ENCODE data around the gene SMC4. TPM values are rescaled to one million over a fixed set of nuclear protein-coding genes. Genes with fewer than 3 reads are reported as not detected.

Gene SMC4
- total and polyA plus RNA-seq, 8 donors: 6.5 to 15.7 (median 10.0) TPM

DNA sequence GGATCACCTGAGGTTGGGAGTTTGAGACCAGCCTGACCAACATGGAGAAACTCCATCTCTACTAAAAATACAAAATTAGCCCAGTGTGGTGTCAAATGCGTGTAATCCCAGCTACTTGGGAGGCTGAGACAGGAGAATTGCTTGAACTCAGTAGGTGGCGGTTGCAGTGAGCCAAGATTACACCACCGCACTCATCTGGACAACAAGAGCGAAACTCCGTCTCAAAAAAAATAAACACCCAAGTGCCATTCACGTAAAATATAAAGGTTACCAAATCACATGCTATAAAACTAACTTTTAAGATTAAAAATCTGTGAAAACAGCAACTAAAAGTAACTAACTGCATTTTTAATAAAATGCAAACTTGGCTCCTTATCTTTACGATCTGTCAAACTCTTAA, 41.2 kb downstream of the SMC4 start:
- intact Hi-C loops (cut with DNase I): no loop called here
- ATAC-seq (no peak), FAIRE-seq (no peak), DNase-seq (no peak)
- TF ChIP-seq, protein P1, sequence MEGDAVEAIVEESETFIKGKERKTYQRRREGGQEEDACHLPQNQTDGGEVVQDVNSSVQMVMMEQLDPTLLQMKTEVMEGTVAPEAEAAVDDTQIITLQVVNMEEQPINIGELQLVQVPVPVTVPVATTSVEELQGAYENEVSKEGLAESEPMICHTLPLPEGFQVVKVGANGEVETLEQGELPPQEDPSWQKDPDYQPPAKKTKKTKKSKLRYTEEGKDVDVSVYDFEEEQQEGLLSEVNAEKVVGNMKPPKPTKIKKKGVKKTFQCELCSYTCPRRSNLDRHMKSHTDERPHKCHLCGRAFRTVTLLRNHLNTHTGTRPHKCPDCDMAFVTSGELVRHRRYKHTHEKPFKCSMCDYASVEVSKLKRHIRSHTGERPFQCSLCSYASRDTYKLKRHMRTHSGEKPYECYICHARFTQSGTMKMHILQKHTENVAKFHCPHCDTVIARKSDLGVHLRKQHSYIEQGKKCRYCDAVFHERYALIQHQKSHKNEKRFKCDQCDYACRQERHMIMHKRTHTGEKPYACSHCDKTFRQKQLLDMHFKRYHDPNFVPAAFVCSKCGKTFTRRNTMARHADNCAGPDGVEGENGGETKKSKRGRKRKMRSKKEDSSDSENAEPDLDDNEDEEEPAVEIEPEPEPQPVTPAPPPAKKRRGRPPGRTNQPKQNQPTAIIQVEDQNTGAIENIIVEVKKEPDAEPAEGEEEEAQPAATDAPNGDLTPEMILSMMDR (IDR thresholded peaks at IDR 0.05): no peak
- Histone ChIP-seq H3K36me3 (no peaks in the 10 kb centered on the region), H3K9me3 (no peaks in the 10 kb centered on the region), H3K27ac (no peak overlapping the region), H3K4me1 (no peaks in the 10 kb centered on the region), H3K27me3 (no peaks in the 10 kb centered on the region), H3K4me3 (no peak overlapping the region)
- WGBS, 2 donors: 98 to 99% methylated on average over 7 of the region's 7 CpGs

DNA sequence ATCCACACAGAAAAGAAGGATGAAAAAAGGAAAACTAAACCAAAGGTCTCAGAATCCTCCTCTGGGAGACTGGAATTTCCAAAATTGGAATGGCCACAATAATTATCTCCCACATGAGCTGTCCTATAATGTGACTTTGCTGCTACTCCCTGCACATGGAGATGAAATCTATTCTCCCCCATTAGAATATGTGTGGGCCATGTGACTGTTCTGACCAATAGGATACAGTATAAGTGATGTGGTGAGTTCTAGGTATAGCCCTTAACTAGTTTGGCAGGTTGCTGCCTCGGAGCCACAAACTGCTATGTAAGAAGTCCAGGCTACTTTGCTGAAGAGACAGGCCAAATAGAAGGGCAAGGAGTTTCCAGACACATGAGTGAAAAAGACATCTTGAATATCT, 45.0 kb downstream of the SMC4 start:
- no peak for ATAC-seq
- H3K4me1 ChIP-seq: peaks cover 0 to 4% (median 0%) of the 10 kb centered on the region in 3 donors
- H3K27ac ChIP-seq: no peak overlapping the region
- TF ChIP-seq, protein P1 (IDR thresholded peaks at IDR 0.05): no peak
- intact Hi-C loops (cut with DNase I): no loop called here
- FAIRE-seq: no peak
- H3K27me3 ChIP-seq: no peaks in the 10 kb centered on the region
- no peak overlapping the region for H3K4me3 ChIP-seq
- 85 to 91% methylated on average over 1 of the region's 1 CpG for WGBS, 2 donors
- H3K36me3 ChIP-seq: no peaks in the 10 kb centered on the region
- DNase-seq: no peak
- no peaks in the 10 kb centered on the region for H3K9me3 ChIP-seq

DNA sequence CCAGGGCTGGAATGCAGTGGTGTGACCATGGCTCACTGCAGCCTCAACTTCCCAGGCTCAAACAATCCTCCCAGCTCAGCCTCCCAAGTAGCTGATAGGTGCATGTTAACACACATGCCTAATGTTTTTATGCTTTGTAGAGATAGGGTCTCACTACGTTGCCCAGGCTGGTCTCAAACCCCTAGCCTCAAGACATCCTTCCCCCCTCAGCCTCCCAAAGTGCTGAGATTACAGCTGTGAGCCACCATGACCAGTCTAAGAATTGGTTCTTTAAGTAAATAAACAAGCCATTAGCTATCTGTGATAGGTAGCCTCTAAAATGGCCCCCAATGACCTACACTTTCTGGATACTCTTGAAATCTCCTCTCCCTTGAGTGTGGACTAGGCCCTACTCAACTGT, 46.4 kb downstream of the SMC4 start:
- H3K27ac ChIP-seq: no peak overlapping the region
- TF ChIP-seq, protein P1 (IDR thresholded peaks at IDR 0.05): no peak
- intact Hi-C loops (cut with DNase I): no loop called here
- FAIRE-seq (no peak), DNase-seq (no peak), ATAC-seq (no peak)
- no peaks in the 10 kb centered on the region for H3K9me3 ChIP-seq
- no peaks in the 10 kb centered on the region for H3K36me3 ChIP-seq
- H3K4me3 ChIP-seq: no peak overlapping the region
- no peaks in the 10 kb centered on the region for H3K27me3 ChIP-seq
- peaks cover 0 to 4% (median 0%) of the 10 kb centered on the region in 3 donors for H3K4me1 ChIP-seq
- WGBS, 2 donors: 100% methylated on average over 1 of the region's 1 CpG

DNA sequence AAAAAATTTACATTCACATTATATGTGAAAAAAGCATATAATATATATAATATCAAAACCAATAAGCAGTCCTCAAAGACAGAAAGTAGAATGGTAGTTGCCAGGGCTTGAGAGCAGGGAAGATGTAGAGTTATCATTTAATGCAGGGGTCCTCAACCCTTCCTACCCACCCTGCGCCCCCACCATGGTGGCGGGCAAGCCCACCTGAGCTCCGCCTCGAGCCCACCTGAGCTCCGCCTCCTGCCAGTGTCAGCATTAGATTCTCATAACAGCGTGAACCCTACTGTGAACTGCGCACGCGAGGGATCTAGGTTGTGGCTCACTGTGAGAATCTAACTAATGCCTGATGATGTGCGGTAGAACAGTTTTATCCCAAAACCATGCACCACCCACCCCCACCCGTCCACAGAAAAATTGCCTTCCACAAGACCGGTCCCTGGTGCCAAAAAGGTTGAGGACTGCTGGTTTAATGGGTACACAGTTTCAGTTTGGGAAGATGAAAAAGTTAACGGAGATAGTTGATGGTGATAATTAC, 47.1 kb downstream of the SMC4 start:
- ATAC-seq (no peak), DNase-seq (no peak), FAIRE-seq (no peak)
- Histone ChIP-seq H3K4me1 (peaks cover 0 to 4% (median 0%) of the 10 kb centered on the region in 3 donors), H3K4me3 (no peak overlapping the region), H3K9me3 (no peaks in the 10 kb centered on the region), H3K36me3 (no peaks in the 10 kb centered on the region), H3K27me3 (no peaks in the 10 kb centered on the region), H3K27ac (no peak overlapping the region)
- TF ChIP-seq, protein P1 (IDR thresholded peaks at IDR 0.05): no peak
- intact Hi-C loops (cut with DNase I): no loop called here
- 94 to 97% methylated on average over 13 of the region's 13 CpGs for WGBS, 2 donors

DNA sequence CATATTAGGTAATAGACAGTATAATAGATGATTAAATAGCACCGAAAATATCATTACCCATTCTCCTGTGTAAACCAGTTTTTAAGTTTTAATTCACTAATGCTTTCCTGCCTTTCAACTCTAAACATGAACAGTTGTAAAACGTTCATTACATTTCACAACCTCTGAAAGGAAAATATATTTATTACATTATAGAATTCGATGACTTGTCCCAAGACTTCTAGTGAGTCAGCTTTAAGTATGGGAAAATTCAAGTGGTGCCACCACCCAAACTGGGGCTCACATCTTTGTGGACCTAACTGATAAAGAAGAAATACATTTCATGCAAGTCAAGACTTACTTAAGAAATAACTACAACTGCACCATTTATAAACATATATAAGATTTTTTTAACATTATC, 48.1 kb downstream of the SMC4 start:
- H3K27me3 ChIP-seq: no peaks in the 10 kb centered on the region
- FAIRE-seq (no peak), ATAC-seq (no peak), DNase-seq (no peak)
- no peak overlapping the region for H3K27ac ChIP-seq
- H3K4me3 ChIP-seq: no peak overlapping the region
- no peaks in the 10 kb centered on the region for H3K36me3 ChIP-seq
- no peaks in the 10 kb centered on the region for H3K9me3 ChIP-seq
- TF ChIP-seq, protein P1 (IDR thresholded peaks at IDR 0.05): no peak
- peaks cover 0 to 4% (median 0%) of the 10 kb centered on the region in 3 donors for H3K4me1 ChIP-seq
- 58 to 64% methylated on average over 3 of the region's 3 CpGs for WGBS, 2 donors
- intact Hi-C loops (cut with DNase I): no loop called here

Data from pancreas (tissue), 10 donors.